Left forelimb (tissue), 1 donor: ENCODE results near the gene HMX3.
"Not testable (repeated sequence)": the region's sequence is repeated elsewhere in the genome, so short reads cannot be mapped to it uniquely, and the experiment has no call there.

Source experiments
- DNase-seq: peaks from one replicate; pipeline ENCODE4 v3.0.0-alpha.2; 2018; ENCODE audit warnings: low spot score

Gene HMX3

DNA sequence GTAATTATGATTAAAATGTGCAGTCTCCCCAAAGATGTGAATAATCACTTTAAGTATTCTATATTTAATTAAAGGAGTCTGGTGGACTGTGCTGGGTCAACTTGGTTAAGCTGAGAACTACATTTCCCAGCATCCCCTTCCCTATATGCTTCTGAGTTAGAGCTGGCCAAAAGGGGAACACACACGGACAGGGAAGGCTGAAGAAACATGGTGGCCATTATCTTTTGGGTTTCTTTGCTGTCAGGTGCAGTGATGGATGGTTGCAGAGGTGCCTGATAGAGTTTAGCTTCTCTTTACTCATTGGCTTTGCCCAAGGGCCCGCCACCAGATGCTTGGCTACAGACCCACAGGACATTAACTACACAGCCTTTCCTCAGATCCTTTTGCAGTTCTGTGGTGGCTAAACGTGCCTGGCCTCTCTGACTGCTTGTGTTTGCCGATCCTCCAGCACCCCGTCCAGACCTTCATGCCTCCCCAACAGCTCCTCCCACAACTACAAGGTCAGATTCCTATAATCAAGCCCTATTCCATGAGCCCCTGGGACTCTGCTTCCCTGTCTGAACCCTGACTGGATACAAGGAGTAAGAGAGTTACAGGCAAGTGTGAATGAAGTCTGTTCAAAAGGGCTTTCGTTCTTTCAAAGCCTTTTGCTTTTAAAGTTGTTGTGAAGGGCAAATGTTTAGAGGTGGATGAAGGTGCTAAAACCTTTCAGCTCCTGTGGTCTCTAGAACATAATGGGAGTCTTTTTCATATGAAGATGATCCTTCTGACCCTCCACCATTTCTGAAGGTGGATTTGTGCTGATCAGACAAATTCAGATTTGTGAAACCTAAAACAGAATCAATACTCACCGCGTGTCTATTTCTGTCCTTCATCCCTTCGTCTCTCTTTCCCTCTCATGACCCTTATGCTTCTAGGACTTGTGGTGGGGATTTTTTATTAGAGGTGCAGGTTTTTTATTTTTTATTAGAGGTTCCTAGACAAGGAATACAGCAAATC, 39.9 kb downstream of the HMX3 start:
- no peak for DNase-seq

DNA sequence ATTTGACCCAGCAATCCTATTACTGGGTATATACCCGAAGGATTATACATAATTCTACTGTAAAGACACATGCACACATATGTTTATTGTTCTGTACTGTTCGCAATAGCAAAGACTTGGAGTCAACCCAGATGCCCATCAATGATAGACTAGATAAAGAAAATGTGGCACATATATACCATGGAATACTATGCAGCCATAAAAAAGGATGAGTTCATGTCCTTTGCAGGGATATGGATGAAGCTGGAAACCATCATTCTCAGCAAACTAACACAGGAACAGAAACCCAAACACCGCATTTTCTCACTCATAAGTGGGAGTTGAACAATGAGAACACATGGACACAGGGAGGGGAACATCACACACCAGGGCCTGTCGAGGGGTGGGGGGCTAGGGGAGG, 42.6 kb downstream of the HMX3 start:
- not testable (repeated sequence) for DNase-seq

DNA sequence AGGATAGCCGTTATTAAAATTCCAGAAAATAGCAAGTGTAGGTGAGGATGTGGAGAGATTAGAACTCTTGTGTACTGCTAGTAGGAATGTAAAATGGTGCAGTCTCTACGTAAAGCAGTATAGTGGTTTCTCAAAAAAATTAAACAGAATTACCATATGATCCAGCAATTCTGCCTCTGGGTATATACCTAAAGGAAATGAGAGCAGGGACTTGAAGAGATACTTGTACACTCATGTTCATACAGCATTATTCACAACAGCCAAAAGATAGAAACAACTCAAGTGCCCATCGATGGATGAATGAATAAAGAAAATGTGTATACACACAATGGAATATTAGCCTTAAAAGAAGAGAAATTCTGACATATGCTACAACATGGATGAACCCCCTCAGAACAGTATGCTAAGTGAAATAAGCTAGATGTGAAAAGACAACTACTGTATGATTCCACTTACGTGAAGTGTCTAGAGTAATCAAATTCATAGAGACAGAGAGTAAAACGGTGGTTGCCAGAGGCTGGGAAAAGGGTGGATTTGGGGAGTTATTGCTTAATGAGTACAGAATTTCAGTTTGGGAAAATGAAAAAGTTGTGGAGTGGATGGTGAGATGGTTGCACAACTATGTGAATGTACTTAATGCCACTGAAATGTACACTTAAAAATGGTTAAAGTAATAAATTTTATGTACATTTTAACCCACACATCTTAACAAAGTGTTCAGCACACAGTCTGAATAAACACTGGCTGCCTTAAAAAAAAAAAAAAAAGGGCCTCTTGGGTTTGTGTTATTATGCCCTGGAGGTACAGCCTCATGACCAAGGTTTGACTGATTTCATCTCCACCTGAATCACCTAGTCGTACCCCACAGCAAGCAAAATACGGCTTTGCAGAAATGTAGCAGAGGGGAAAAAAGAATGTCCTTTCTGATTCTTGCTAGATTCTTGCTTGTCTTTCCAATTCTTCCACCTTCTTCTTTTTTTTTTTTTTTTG, 44.6 kb downstream of the HMX3 start:
- DNase-seq, result no peak

DNA sequence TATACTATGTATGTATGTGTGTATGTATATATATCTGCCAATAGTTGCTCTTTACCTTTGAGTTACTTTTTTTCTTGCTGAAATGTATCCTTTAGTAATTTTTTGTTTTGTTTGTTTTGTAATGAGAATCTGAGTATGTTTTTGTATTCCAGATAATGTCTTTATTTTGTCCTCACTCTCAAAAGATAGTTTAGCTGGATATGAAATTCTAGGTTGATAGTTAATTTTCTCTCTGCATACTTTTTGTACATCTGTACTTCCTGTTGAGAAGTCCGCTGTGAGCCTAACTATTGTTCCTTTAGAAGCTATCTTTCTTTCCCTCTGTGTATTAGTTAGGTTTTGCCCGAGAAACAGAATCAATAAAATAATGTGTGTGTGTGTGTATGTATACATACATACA, 48.0 kb downstream of the HMX3 start:
- DNase-seq, result no peak

DNA sequence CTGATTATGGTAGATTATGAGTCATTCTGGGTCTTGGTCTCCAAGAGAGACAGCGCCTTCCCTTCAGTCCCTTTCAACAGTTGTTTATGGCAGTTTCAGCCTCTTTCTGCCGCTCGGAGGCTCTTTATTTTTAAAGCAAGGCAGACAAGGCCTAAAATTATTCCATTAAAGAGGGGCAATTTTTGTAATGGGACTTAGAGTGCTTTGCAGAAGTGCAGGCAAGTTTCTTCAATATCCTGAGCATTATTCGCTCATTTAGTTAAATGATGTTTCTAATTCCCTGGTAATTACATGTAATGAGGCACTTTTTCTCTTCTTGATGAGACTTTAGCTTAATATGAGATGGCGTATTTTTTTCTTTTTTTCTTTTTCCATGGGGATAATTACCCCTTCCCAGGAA, 52.0 kb downstream of the HMX3 start:
- no peak for DNase-seq
